GM18499 (cell line): ENCODE results near the gene CCNB1IP1.
"Not testable (repeated sequence)": the region's sequence is repeated elsewhere in the genome, so short reads cannot be mapped to it uniquely, and the experiment has no call there.

Experiments used
- ATAC-seq: cut with Tn5 transposase; IDR thresholded peaks from one replicate; pipeline ENCODE4 v1.9.1; 2021; ENCODE audit warnings: moderate number of reproducible peaks; ENCODE audit not compliant: insufficient read depth, unreplicated experiment

Gene CCNB1IP1

GRCh38 chr14:20334017-20334416 is 938 bp upstream of the CCNB1IP1 start:
- no peak for ATAC-seq

- ATAC-seq, result no peak
Observed at GRCh38 chr14:20333494-20333841, 389 bp upstream of the CCNB1IP1 start.

- ATAC-seq, result no peak
Observed at GRCh38 chr14:20332431-20332787, 670 bp downstream of the CCNB1IP1 start.

GRCh38 chr14:20331053-20331613 is 1.9 kb downstream of the CCNB1IP1 start:
- no peak for ATAC-seq

GRCh38 chr14:20329355-20329754 is 3.7 kb downstream of the CCNB1IP1 start:
- no peak for ATAC-seq

GRCh38 chr14:20328705-20329104 is 4.4 kb downstream of the CCNB1IP1 start:
- ATAC-seq, result no peak

GRCh38 chr14:20327005-20327869 is 5.8 kb downstream of the CCNB1IP1 start:
- ATAC-seq, result no peak

- ATAC-seq, result no peak
Observed at GRCh38 chr14:20317720-20318119, 15.4 kb downstream of the CCNB1IP1 start.

GRCh38 chr14:20314026-20314425 is 19.1 kb downstream of the CCNB1IP1 start:
- ATAC-seq, result no peak

- ATAC-seq, result no peak
Observed at GRCh38 chr14:20306079-20306423, 27.0 kb downstream of the CCNB1IP1 start.

GRCh38 chr14:20305265-20306078 is 27.6 kb downstream of the CCNB1IP1 start, which contains the start of gene TTC5:
Gene TTC5 (minus strand): TSS chr14:20305951. CDS start chr14:20305937, 14 bp downstream.
- peak; percentile 87 for ATAC-seq

- ATAC-seq, result no peak
Observed at GRCh38 chr14:20302042-20302755, 30.9 kb downstream of the CCNB1IP1 start.

- no peak for ATAC-seq
Observed at GRCh38 chr14:20295067-20295466, 38.0 kb downstream of the CCNB1IP1 start.

- ATAC-seq, result no peak
Observed at GRCh38 chr14:20294636-20295035, 38.4 kb downstream of the CCNB1IP1 start.

- ATAC-seq, result not testable (repeated sequence)
Observed at GRCh38 chr14:20281998-20282397, 51.1 kb downstream of the CCNB1IP1 start.

GRCh38 chr14:20280265-20280664 is 52.8 kb downstream of the CCNB1IP1 start:
- not testable (repeated sequence) for ATAC-seq

- no peak for ATAC-seq
Observed at GRCh38 chr14:20278414-20278813, 54.7 kb downstream of the CCNB1IP1 start.

- ATAC-seq, result no peak
Observed at GRCh38 chr14:20277409-20277808, 55.7 kb downstream of the CCNB1IP1 start.

GRCh38 chr14:20274062-20274461 is 59.0 kb downstream of the CCNB1IP1 start:
- no peak for ATAC-seq

- not testable (repeated sequence) for ATAC-seq
Observed at GRCh38 chr14:20264361-20264760, 68.7 kb downstream of the CCNB1IP1 start.
